Coronary artery (tissue), 2 donors: ENCODE data around the gene CYBRD1.

Source experiments
- DNase-seq: peaks from one replicate; pipeline ENCODE4 v3.0.0-alpha.2; 2017; ENCODE audit warnings: low spot score
- H3K27ac ChIP-seq, 2 donors: fragments of 200-600 bp; sonication (generic); one replicate each; pipeline ENCODE4 v1.5.1; 2016 to 2019
- H3K4me3 ChIP-seq: fragments of 200-600 bp; sonication (generic); 2 replicates; pipeline ENCODE4 v1.5.1; 2016; ENCODE audit warnings: mild to moderate bottlenecking, moderate library complexity
- CTCF ChIP-seq: fragments of 200-600 bp; sonication (generic); IDR thresholded peaks from one replicate; pipeline ENCODE4 v1.5.1; 2019; ENCODE audit warnings: antibody characterized with exemption

Gene CYBRD1

GRCh38 chr2:171482877-171483276 is 39.4 kb upstream of the CYBRD1 start:
- H3K4me3 ChIP-seq = no peak overlapping the region
- TF ChIP-seq CTCF = no peak
- DNase-seq = no peak
- H3K27ac ChIP-seq = no peak overlapping the region

- H3K27ac ChIP-seq = no peak overlapping the region
- TF ChIP-seq CTCF = no peak
- DNase-seq = no peak
- no peak overlapping the region for H3K4me3 ChIP-seq
Measured at GRCh38 chr2:171483793-171484192, 38.5 kb upstream of the CYBRD1 start.

- Histone ChIP-seq H3K27ac (no peak overlapping the region), H3K4me3 (no peak overlapping the region)
- no peak for DNase-seq
- no peak for TF ChIP-seq CTCF
Measured at GRCh38 chr2:171485116-171485515, 37.2 kb upstream of the CYBRD1 start.

- no peak for TF ChIP-seq CTCF
- H3K27ac ChIP-seq = no peak overlapping the region
- no peak for DNase-seq
- no peak overlapping the region for H3K4me3 ChIP-seq
Measured at GRCh38 chr2:171487201-171487600, 35.1 kb upstream of the CYBRD1 start.

- no peak for DNase-seq
- Histone ChIP-seq H3K27ac (no peak overlapping the region), H3K4me3 (no peak overlapping the region)
- TF ChIP-seq CTCF = no peak
Measured at GRCh38 chr2:171487803-171488259, 34.4 kb upstream of the CYBRD1 start.

- DNase-seq = no peak
- H3K4me3 ChIP-seq = no peak overlapping the region
- no peak for TF ChIP-seq CTCF
- H3K27ac ChIP-seq = no peak overlapping the region
Measured at GRCh38 chr2:171490577-171490976, 31.7 kb upstream of the CYBRD1 start.

- H3K27ac ChIP-seq = no peak overlapping the region
- H3K4me3 ChIP-seq = no peak overlapping the region
- DNase-seq = no peak
- no peak for TF ChIP-seq CTCF
Measured at GRCh38 chr2:171491292-171491691, 31.0 kb upstream of the CYBRD1 start.
